Activated CD4-positive, alpha-beta memory T cell treated with anti-CD3 and anti-CD28 coated beads for 36 hours (primary cell): ENCODE results near the gene DCAF4. TPM values are rescaled to one million over a fixed set of nuclear protein-coding genes. Genes with fewer than 3 reads are reported as not detected.
A peak's percentile ranks its signal among the peaks of the same experiment; 100 is the strongest.
"Not testable (repeated sequence)": the region's sequence is repeated elsewhere in the genome, so short reads cannot be mapped to it uniquely, and the experiment has no call there.

Experiments used
- CTCF ChIA-PET: fragments of 350-600 bp; sonication (Branson Sonifier 250); formaldehyde crosslinking; loops from one replicate; lab custom pipeline; 2021; ENCODE audit warnings: antibody characterized with exemption, inconsistent platforms; lab: Charles Lee
- POLR2A ChIA-PET: fragments of 350-600 bp; sonication (Branson Sonifier 250); formaldehyde crosslinking; loops from one replicate; lab custom pipeline; 2021; ENCODE audit warnings: antibody characterized with exemption; lab: Charles Lee
- DNase-seq: peaks from one replicate; pipeline ENCODE4 v3.0.0-alpha.2; 2020
- H3K27ac Mint-ChIP-seq: one replicate; pipeline ENCODE4 v1.8.0; 2021; ENCODE audit warnings: mixed read lengths
- H3K27me3 Mint-ChIP-seq: one replicate; pipeline ENCODE4 v1.8.0; 2021; ENCODE audit warnings: mixed read lengths
- H3K36me3 Mint-ChIP-seq: one replicate; pipeline ENCODE4 v1.8.0; 2021; ENCODE audit warnings: mixed read lengths
- H3K4me1 Mint-ChIP-seq: one replicate; pipeline ENCODE4 v1.8.0; 2021; ENCODE audit warnings: low read depth, mixed read lengths
- H3K4me3 Mint-ChIP-seq: one replicate; pipeline ENCODE4 v1.8.0; 2021; ENCODE audit warnings: mild to moderate bottlenecking, mixed read lengths
- H3K9me3 Mint-ChIP-seq: one replicate; pipeline ENCODE4 v1.8.0; 2021; ENCODE audit warnings: mixed read lengths
- intact Hi-C: fragments of 100-400 bp; cut with micrococcal nuclease; formaldehyde crosslinking; loops from one replicate; pipeline ENCODE4 v1.15.1; 2023
- total RNA-seq, 2 experiments: library from RNA; stranded (reverse); gene quantifications; one replicate each; pipeline ENCODE4 v1.2.3, GENCODE V29; 2021

Gene DCAF4
- total RNA-seq, 2 experiments from 2014 or later, result 13.4 to 13.6 TPM

DNA sequence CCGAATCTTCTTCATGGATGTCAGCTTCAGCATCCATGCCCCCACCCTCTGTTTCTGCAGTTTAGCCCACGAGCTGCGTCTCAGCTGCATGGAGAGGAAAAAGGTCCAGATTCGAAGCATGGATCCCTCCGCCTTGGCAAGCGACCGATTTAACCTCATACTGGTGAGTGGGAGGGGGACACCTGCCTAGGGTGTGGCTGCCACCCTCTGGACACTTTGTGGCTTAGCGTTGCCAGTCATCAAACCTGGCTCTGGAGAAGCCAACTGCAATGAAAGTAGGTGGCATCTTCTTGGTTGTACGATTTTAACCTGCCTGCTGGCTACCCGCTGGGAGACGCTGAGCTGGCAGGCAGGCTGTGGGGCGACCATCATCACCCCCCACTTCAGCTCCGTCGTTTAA is 16.7 kb downstream of the DCAF4 start:
- ChIA-PET POLR2A (no interaction called here), CTCF (no interaction called here)
- no peak overlapping the region for H3K27ac Mint-ChIP-seq
- H3K27me3 Mint-ChIP-seq, result no peaks in the 10 kb centered on the region
- H3K4me3 Mint-ChIP-seq, result no peak overlapping the region
- no peak for DNase-seq
- peaks cover 26% of the 10 kb centered on the region for H3K36me3 Mint-ChIP-seq
- H3K9me3 Mint-ChIP-seq, result no peaks in the 10 kb centered on the region
- intact Hi-C loops, result no loop called here
- no peaks in the 10 kb centered on the region for H3K4me1 Mint-ChIP-seq

DNA sequence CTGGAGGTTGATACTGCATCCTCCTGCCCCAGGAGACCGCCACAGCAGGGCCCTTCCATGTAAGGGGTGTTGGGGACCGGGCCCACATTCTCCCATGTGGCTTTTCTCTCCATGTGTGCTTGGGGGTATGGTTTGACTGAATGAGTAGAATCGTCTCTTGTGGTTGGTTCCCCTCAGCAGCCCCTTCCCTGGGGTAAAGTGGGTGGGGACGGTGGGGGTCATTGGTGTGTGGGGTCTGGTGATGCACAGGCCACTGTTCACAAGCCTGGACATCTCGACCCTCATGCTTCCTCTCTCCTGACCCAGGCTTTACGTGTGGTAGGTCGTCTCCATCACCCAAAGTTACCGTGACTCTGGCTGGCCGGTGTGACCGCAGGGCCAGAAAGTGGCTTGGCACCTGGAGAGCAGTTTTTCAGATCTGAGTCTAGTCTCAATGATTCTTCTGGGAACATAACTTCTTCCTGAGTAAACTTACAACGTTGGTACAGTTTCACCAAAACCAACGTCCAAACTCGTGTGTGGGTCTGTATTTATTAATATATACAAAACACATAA is 17.7 kb downstream of the DCAF4 start:
- Mint-ChIP-seq H3K27ac (no peak overlapping the region), H3K9me3 (no peaks in the 10 kb centered on the region), H3K4me1 (no peaks in the 10 kb centered on the region), H3K27me3 (no peaks in the 10 kb centered on the region), H3K4me3 (no peak overlapping the region), H3K36me3 (peaks cover 23% of the 10 kb centered on the region)
- intact Hi-C loops, result no loop called here
- ChIA-PET CTCF (no interaction called here), POLR2A (no interaction called here)
- DNase-seq, result no peak

DNA sequence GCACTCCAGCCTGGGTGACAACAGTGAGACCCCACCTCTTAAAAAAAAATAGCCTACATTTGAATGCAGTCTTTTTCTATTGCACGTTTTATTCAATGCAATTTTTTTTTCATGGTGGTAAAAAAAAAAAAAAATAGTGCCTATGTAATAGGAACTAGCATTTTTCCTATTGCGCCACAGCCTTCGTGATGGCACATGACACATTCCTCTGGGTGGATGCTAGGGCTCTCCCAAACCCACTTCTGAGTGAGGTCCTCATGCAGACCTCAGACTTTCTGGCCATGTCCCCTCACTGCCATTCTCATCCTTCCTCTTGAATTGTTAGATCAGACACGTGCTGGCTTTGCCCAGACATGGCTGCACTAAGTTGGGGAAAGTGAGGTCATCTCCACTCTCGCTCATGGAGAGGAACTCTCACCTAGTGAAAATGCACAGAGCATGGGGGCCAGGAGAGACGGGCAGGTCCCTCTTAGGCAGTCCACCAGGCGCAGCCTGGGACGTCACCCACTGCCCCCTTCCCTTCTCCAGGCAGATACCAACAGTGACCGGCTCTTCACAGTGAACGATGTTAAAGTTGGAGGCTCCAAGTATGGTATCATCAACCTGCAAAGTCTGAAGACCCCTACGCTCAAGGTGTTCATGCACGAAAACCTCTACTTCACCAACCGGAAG is 19.2 kb downstream of the DCAF4 start:
- intact Hi-C loops, result no loop called here
- Mint-ChIP-seq H3K4me1 (no peaks in the 10 kb centered on the region), H3K4me3 (no peak overlapping the region), H3K27me3 (no peaks in the 10 kb centered on the region), H3K27ac (no peak overlapping the region), H3K36me3 (peaks cover 21% of the 10 kb centered on the region), H3K9me3 (no peaks in the 10 kb centered on the region)
- POLR2A ChIA-PET, result no interaction called here
- CTCF ChIA-PET, result interaction anchor here (4.3 kb wide), 1 partner anchor 429 kb away, joined by 41 read pairs; no protein-coding TSS in a partner anchor
- DNase-seq, result no peak

DNA sequence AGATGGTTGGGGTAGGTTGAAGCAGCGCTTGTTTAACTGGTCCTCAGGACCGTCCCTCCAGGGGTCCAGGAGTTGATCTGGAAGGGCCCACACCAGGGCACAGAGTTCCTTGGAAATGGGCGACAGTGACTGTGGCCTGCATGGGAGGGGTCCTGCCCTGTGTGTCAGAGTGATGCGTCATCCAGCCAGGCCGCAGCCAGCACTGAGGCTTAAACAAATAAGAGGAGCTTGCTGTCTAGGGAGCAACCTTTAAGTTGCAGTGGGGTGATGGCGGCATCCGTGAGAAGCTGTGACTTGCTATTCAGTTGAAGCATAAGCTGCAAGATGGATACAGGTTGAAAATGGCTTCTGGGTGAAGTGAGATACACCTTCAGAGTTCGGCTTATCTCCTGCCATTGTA is 20.2 kb downstream of the DCAF4 start:
- Mint-ChIP-seq H3K27me3 (no peaks in the 10 kb centered on the region), H3K4me3 (no peak overlapping the region), H3K9me3 (no peaks in the 10 kb centered on the region), H3K27ac (no peak overlapping the region), H3K4me1 (no peaks in the 10 kb centered on the region), H3K36me3 (peaks cover 21% of the 10 kb centered on the region)
- ChIA-PET CTCF (interaction anchor here (4.3 kb wide), 1 partner anchor 430 kb away, joined by 41 read pairs; no protein-coding TSS in a partner anchor), POLR2A (no interaction called here)
- DNase-seq, result no peak
- intact Hi-C loops, result no loop called here

DNA sequence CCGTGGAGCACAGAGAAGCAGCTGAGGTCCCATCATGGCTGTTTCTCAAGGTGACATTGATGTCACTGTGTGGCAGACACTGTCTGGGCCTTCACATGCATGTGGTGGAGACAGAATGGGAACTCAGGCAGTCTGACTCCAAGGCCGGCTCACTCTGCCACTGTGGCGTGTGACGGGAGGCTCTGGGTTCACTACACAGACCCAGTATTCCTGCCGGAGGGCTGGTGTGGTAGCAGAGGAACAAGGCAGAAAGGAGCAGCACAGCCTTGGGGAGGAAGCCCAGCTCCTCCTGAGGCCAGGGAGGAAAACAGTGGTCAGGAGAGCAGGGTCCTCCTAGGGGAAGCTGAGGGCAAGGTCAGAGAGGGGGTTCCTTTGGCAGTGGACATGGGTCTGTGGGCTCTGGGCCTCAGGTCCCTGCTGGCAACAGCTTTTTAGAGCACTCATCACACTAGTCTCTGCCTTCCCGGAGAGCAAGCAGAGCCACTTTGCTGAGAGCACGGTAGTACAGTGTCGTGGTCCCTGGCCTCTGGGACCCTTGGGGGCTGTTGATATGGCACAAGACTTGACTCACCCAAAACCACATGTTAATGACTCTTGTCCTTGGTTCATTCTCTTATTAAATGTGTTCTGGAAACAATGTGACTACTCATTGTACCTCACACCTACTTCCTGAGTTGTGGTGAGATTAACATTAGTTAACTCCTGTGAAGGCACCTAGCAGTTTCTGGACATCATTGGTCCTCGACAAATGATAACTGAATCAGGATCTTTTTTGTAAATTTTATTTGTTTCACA is 21.3 kb downstream of the DCAF4 start:
- Mint-ChIP-seq H3K27ac (no peak overlapping the region), H3K4me1 (no peaks in the 10 kb centered on the region), H3K27me3 (no peaks in the 10 kb centered on the region), H3K36me3 (peaks cover 18% of the 10 kb centered on the region), H3K9me3 (no peaks in the 10 kb centered on the region), H3K4me3 (no peak overlapping the region)
- POLR2A ChIA-PET, result no interaction called here
- CTCF ChIA-PET, result interaction anchor here (0.6 to 4.3 kb wide), 21 partner anchors 8 to 502 kb away, joined by 3 to 65 read pairs (median 5); partner anchors contain the start of gene DCAF4
- DNase-seq, result peak; percentile 15
- intact Hi-C loops, result loop anchor here (1.0 kb wide), 1 partner anchor 430 kb away; no protein-coding TSS in a partner anchor

DNA sequence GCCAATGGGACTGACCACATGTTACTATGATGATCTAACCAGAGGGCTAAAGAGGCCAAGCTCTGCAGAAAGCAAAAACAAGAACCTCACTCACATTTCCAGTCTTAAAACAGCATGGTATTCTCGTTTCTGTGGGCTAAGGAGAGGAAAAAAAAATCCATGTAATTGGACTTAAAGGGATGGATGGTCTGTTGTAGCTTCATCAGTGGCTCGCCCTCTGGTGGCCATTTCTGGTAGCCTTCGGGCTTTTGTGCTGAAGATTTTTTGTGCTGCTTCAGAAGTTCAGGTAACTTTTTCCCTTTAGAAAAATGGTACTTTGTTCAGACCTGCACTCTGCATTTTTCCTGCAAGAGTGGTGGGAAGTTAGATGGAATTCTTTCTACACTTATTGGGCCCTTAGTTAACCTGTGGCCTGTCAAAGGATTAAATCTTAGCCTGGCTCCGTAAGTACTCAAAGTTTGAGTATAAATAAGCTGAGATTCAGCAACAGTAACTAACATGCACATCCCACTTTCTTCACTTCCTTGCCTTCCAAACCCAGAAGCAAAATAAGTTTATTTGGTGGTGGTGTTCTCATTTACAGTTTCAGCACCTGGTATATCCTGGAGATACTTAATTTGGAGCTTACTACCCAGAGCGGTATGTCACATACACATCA is 22.3 kb downstream of the DCAF4 start:
- peaks cover 12% of the 10 kb centered on the region for H3K36me3 Mint-ChIP-seq
- no peaks in the 10 kb centered on the region for H3K9me3 Mint-ChIP-seq
- peak; percentile 75 for DNase-seq
- CTCF ChIA-PET, result interaction anchor here (0.6 to 4.3 kb wide), 40 partner anchors 9 to 941 kb away, joined by 3 to 65 read pairs (median 4); partner anchors contain the start of genes DCAF4, DPF3, RBM25 and ZFYVE1
- no peak overlapping the region for H3K27ac Mint-ChIP-seq
- no peaks in the 10 kb centered on the region for H3K4me1 Mint-ChIP-seq
- H3K27me3 Mint-ChIP-seq, result no peaks in the 10 kb centered on the region
- no peak overlapping the region for H3K4me3 Mint-ChIP-seq
- intact Hi-C loops, result loop anchor here (1.0 kb wide), 1 partner anchor 431 kb away; no protein-coding TSS in a partner anchor
- POLR2A ChIA-PET, result interaction anchor here (1.0 kb wide), 2 partner anchors 24 to 432 kb away, joined by 3 to 4 read pairs; no protein-coding TSS in a partner anchor

DNA sequence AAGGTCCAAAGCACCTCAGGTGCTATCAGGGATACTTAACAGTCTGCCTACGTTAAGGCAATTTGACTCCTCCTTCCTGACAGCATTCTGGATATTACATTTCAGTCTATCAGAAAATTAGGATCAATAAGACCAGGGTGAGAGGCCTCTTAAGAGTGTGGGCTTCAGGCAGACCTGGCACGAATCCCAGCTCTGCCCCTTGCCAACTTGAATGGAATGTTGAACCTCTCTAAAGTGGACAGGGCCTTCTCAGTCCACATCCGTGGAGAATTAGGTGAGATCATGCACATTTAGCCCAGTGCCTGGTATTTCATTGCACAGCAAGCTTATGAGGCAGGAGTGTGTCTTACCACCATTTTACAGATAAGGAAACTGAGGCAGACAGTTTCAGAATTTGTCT is 25.9 kb downstream of the DCAF4 start:
- intact Hi-C loops, result no loop called here
- CTCF ChIA-PET, result interaction anchor here (1.7 kb wide), 1 partner anchor 438 kb away, joined by 9 read pairs; no protein-coding TSS in a partner anchor
- Mint-ChIP-seq H3K4me1 (no peaks in the 10 kb centered on the region), H3K36me3 (peaks cover 19% of the 10 kb centered on the region), H3K27ac (no peak overlapping the region), H3K9me3 (no peaks in the 10 kb centered on the region), H3K4me3 (no peak overlapping the region), H3K27me3 (no peaks in the 10 kb centered on the region)
- POLR2A ChIA-PET, result no interaction called here
- no peak for DNase-seq

DNA sequence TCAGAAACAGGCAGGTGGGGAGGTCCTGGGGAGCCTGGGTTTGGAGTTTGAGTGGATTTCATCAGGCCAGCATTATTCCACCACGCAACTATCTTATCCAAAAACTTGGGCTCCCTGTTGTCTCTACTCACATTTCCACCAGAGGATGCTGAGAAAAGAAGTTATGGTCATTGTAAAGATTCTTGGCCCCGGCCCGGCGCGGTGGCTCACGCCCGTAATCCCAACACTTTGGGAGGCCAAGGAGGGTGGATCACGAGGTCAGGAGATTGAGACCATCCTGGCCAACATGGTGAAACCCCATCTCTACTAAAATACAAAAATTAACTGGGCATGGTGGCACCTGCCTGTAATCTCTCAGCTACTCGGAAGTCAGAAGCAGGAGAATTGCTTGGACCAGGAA is 30.5 kb downstream of the DCAF4 start:
- CTCF ChIA-PET, POLR2A ChIA-PET, H3K4me3 Mint-ChIP-seq, intact Hi-C loops, DNase-seq, H3K4me1 Mint-ChIP-seq, H3K27ac Mint-ChIP-seq, H3K27me3 Mint-ChIP-seq, H3K9me3 Mint-ChIP-seq: not testable (repeated sequence)
- H3K36me3 Mint-ChIP-seq, result peaks cover 33% of the 10 kb centered on the region

DNA sequence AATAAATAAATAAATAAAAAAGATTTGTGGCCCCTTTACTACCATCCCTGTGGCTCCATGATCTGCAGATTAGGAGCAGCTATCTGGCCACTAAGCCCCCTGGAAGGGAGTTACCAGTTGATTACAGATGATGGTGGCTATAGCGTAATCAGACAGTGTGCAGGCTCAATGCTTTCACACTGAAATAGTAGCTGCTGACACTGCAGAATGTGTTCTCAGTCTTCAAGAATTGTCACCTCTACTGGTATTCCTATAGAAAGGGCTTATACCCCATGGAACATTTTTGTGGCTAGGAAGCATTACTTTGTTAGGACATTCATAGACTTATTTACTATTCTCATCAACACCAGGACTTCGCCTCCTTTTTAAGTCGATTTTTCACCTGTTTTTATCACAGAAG is 30.9 kb downstream of the DCAF4 start:
- H3K36me3 Mint-ChIP-seq, result peaks cover 32% of the 10 kb centered on the region
- no peak overlapping the region for H3K27ac Mint-ChIP-seq
- ChIA-PET CTCF (no interaction called here), POLR2A (no interaction called here)
- no peaks in the 10 kb centered on the region for H3K4me1 Mint-ChIP-seq
- intact Hi-C loops, result no loop called here
- no peaks in the 10 kb centered on the region for H3K9me3 Mint-ChIP-seq
- no peak for DNase-seq
- H3K27me3 Mint-ChIP-seq, result no peaks in the 10 kb centered on the region
- no peak overlapping the region for H3K4me3 Mint-ChIP-seq

DNA sequence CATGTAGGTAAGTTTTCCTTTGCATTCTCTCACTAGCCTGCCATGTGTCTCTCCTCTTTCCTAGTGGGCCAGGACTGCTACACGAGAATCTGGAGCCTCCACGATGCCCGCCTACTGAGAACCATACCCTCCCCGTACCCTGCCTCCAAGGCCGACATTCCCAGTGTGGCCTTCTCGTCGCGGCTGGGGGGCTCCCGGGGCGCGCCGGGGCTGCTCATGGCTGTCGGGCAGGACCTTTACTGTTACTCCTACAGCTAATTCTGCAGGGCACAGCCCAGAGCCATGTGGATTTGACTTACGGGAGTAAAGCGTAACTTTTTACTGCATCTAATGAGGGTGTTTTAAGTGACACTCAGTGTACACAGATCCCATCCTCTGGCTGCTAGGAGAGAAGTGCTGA is 32.3 kb downstream of the DCAF4 start:
- H3K4me1 Mint-ChIP-seq, result peaks cover 6% of the 10 kb centered on the region
- ChIA-PET POLR2A (no interaction called here), CTCF (interaction anchor here (1.6 kb wide), 1 partner anchor 10 kb away, joined by 10 read pairs; no protein-coding TSS in a partner anchor)
- H3K4me3 Mint-ChIP-seq, result no peak overlapping the region
- H3K9me3 Mint-ChIP-seq, result no peaks in the 10 kb centered on the region
- H3K36me3 Mint-ChIP-seq, result peaks cover 30% of the 10 kb centered on the region
- H3K27ac Mint-ChIP-seq, result no peak overlapping the region
- no peaks in the 10 kb centered on the region for H3K27me3 Mint-ChIP-seq
- intact Hi-C loops, result no loop called here
- no peak for DNase-seq

DNA sequence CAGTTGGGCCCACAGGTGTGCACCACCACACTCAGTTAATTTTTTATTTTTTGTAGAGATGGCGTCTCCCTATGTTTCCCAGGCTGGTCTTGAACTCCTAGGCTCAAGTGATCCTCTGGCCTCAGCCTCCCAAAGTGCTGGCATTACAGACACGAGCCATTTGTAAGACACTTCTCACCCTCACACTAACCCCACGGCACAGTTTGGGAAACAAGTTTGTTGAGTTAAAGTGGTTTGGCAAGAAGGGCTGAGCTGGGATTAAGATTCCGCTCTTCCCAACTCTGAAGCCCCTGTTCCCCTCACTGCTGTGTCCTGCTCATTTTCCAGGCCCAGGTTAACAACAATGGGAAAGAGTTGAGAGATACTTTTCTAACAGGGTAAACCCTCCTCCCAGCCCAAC is 34.8 kb downstream of the DCAF4 start:
- H3K9me3 Mint-ChIP-seq, intact Hi-C loops, H3K27me3 Mint-ChIP-seq, DNase-seq, H3K27ac Mint-ChIP-seq, H3K4me3 Mint-ChIP-seq, POLR2A ChIA-PET: not testable (repeated sequence)
- peaks cover 11% of the 10 kb centered on the region for H3K4me1 Mint-ChIP-seq
- peaks cover 26% of the 10 kb centered on the region for H3K36me3 Mint-ChIP-seq
- CTCF ChIA-PET, result interaction anchor here (1.2 kb wide), 1 partner anchor 13 kb away, joined by 3 read pairs; no protein-coding TSS in a partner anchor
